ENCODE results near the gene PPWD1. TPM values are rescaled to one million over a fixed set of nuclear protein-coding genes. Genes with fewer than 3 reads are reported as not detected.

Gene PPWD1
- total and polyA plus RNA-seq, 2 of the 13 experiments (the other 11 are each of a cell fraction or from before 2014, with no cell fraction given): 7.4 to 44.3 TPM

DNA sequence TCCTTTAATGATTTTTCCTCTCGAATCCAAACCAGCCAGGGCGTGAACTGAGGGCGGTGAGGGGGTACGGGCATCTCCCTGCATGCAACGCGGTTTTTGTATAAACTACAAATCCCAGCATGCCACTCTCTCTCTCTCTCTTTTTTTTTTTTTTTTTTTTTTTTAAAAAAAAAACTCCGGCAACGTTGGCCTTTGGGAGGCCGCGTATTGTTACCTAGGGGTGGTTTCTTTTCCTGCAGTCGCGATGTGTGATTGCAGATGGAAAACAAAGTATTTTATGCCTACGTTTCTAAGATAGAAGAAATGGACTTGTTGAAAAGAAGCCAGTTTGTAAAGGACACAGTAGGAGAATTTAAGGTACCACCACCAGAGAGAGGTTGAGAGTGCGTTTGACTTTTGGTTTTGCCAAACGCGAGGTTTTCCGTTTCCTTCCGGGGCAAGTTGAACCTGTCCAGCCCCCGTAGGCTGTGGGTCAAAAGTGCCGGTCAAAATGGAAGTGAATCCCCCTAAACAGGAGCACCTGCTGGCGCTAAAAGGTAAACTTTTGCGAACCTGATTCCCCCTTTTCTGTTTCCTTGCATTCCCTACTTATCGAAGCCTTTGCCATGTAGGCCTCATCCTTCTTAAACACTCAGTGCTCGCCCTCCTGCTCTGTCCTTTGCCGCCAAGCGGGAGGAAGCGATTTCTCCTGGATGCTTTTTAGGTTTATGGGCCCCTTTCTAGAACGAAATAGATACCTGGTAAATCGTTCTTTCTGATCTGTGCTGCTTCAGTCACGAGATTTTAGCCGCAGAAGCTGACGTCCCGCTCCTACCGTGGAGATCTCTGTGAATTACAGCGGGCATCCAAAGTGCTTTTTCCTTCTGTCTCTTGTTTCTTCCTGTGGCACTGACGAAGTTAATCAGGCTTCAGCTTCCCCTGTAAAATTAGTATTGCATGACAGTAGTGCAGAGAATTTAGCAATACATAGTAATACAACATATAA lies 61.8 kb downstream of the PPWD1 start, which contains the start of the genes SHLD3 and TRAPPC13 (continued):
- TF ChIP-seq ZNF687 (CRISPR knock-in tag; IDR thresholded peaks at IDR 0.05) (no peak), NR2C2 (CRISPR knock-in tag; IDR thresholded peaks at IDR 0.05; ENCODE audit: borderline replicate concordance) (peak; percentile 99), ZSCAN25 (CRISPR knock-in tag; IDR thresholded peaks at IDR 0.05) (no peak), CSRNP1 (CRISPR knock-in tag; IDR thresholded peaks at IDR 0.05) (no peak), U2AF2 (IDR thresholded peaks at IDR 0.05; ENCODE audit: low read depth, low read length) (0 out of 2 replicates have a peak, but pooled peaks have one; percentile 4), RARA (CRISPR knock-in tag; IDR thresholded peaks at IDR 0.05) (peak; percentile 38; the same call in 1 of the 2 replicates), KAT8 (CRISPR knock-in tag; IDR thresholded peaks at IDR 0.05) (peak; percentile 92), ZNF776 (CRISPR knock-in tag; IDR thresholded peaks at IDR 0.05) (no peak), ZNF674 (CRISPR knock-in tag; IDR thresholded peaks at IDR 0.05; ENCODE audit: low read depth) (no peak), ZNF788 (CRISPR knock-in tag; IDR thresholded peaks at IDR 0.05; ENCODE audit: borderline replicate concordance) (no peak), DNMT3B (CRISPR knock-in tag; conservative IDR thresholded peaks at IDR 0.05) (no peak), MBD4 (IDR thresholded peaks at IDR 0.05; ENCODE audit: borderline replicate concordance, low read length) (no peak), ZNF768 (CRISPR knock-in tag; IDR thresholded peaks at IDR 0.05) (no peak)
- TF ChIP-seq, protein P1, sequence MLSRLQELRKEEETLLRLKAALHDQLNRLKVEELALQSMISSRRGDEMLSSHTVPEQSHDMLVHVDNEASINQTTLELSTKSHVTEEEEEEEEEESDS (CRISPR knock-in tag; IDR thresholded peaks at IDR 0.05; ENCODE audit: borderline replicate concordance): no peak
- TF ChIP-seq, protein P2, sequence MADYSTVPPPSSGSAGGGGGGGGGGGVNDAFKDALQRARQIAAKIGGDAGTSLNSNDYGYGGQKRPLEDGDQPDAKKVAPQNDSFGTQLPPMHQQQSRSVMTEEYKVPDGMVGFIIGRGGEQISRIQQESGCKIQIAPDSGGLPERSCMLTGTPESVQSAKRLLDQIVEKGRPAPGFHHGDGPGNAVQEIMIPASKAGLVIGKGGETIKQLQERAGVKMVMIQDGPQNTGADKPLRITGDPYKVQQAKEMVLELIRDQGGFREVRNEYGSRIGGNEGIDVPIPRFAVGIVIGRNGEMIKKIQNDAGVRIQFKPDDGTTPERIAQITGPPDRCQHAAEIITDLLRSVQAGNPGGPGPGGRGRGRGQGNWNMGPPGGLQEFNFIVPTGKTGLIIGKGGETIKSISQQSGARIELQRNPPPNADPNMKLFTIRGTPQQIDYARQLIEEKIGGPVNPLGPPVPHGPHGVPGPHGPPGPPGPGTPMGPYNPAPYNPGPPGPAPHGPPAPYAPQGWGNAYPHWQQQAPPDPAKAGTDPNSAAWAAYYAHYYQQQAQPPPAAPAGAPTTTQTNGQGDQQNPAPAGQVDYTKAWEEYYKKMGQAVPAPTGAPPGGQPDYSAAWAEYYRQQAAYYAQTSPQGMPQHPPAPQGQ (CRISPR knock-in tag; IDR thresholded peaks at IDR 0.05; ENCODE audit: borderline replicate concordance): no peak
- TF ChIP-seq, protein P3, sequence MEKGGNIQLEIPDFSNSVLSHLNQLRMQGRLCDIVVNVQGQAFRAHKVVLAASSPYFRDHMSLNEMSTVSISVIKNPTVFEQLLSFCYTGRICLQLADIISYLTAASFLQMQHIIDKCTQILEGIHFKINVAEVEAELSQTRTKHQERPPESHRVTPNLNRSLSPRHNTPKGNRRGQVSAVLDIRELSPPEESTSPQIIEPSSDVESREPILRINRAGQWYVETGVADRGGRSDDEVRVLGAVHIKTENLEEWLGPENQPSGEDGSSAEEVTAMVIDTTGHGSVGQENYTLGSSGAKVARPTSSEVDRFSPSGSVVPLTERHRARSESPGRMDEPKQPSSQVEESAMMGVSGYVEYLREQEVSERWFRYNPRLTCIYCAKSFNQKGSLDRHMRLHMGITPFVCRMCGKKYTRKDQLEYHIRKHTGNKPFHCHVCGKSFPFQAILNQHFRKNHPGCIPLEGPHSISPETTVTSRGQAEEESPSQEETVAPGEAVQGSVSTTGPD (CRISPR knock-in tag; IDR thresholded peaks at IDR 0.05): no peak
- TF ChIP-seq, protein P4, sequence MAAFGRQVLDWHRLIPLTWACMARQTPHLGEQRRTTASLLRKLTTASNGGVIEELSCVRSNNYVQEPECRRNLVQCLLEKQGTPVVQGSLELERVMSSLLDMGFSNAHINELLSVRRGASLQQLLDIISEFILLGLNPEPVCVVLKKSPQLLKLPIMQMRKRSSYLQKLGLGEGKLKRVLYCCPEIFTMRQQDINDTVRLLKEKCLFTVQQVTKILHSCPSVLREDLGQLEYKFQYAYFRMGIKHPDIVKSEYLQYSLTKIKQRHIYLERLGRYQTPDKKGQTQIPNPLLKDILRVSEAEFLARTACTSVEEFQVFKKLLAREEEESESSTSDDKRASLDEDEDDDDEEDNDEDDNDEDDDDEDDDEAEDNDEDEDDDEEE (CRISPR knock-in tag; IDR thresholded peaks at IDR 0.05): no peak

Data from HepG2 (cell line).